GM23338 (cell line): Measurements from ENCODE around the gene PGPEP1. TPM values are rescaled to one million over a fixed set of nuclear protein-coding genes. Genes with fewer than 3 reads are reported as not detected.
"Not testable (repeated sequence)": the region's sequence is repeated elsewhere in the genome, so short reads cannot be mapped to it uniquely, and the experiment has no call there.

Experiments used
- ATAC-seq: fragments of 200-7000 bp; cut with Tn5 transposase; 3 replicates; pipeline ENCODE4 v1.9.1; 2020
- DNase-seq: peaks from one replicate; pipeline ENCODE4 v3.0.0-alpha.2; 2015; ENCODE audit warnings: low spot score
- H2AFZ ChIP-seq: fragments of 200-600 bp; sonication (generic); 2 replicates; pipeline ENCODE4 v1.8.0; 2016; ENCODE audit warnings: antibody characterized with exemption, mild to moderate bottlenecking, moderate library complexity
- H3F3A ChIP-seq: fragments of 200-600 bp; sonication (generic); replicated peaks from 2 replicates; pipeline ENCODE4 v1.8.0; 2017; ENCODE audit warnings: antibody characterized with exemption, mixed run types, low read depth
- H3K27ac ChIP-seq: fragments of 200-600 bp; sonication (generic); 2 replicates; pipeline ENCODE4 v1.6.1; 2016; ENCODE audit warnings: low read depth
- H3K27me3 ChIP-seq: fragments of 200-600 bp; sonication (generic); 2 replicates; pipeline ENCODE4 v1.8.0; 2016; ENCODE audit warnings: mild to moderate bottlenecking, mixed run types, moderate library complexity; ENCODE audit not compliant: insufficient read depth
- H3K36me3 ChIP-seq: fragments of 200-600 bp; sonication (generic); 2 replicates; pipeline ENCODE4 v1.8.0; 2016; ENCODE audit warnings: mild to moderate bottlenecking; ENCODE audit not compliant: insufficient read depth
- H3K4me1 ChIP-seq: fragments of 200-600 bp; sonication (generic); 2 replicates; pipeline ENCODE4 v1.8.0; 2016; ENCODE audit warnings: mild to moderate bottlenecking, moderate library complexity; ENCODE audit not compliant: insufficient read depth
- H3K4me2 ChIP-seq: fragments of 200-600 bp; sonication (generic); 2 replicates; pipeline ENCODE4 v1.7.1; 2017; ENCODE audit warnings: mixed run types
- H3K4me3 ChIP-seq: fragments of 200-600 bp; sonication (generic); 2 replicates; pipeline ENCODE4 v1.6.1; 2016; ENCODE audit warnings: mixed run types
- H3K79me2 ChIP-seq: fragments of 200-600 bp; sonication (generic); replicated peaks from 2 replicates; pipeline ENCODE4 v1.8.0; 2017; ENCODE audit warnings: mild to moderate bottlenecking; ENCODE audit not compliant: insufficient read depth
- H3K9me2 ChIP-seq: fragments of 200-600 bp; sonication (generic); 2 replicates; pipeline ENCODE4 v1.8.0; 2017; ENCODE audit not compliant: insufficient read depth
- H4K20me1 ChIP-seq: fragments of 200-600 bp; sonication (generic); replicated peaks from 2 replicates; pipeline ENCODE4 v1.8.0; 2017; ENCODE audit warnings: mild to moderate bottlenecking; ENCODE audit not compliant: insufficient read depth
- H3K27ac Mint-ChIP-seq: 2 replicates; pipeline ENCODE4 v1.8.0; 2020; ENCODE audit warnings: inconsistent platforms, mild to moderate bottlenecking, moderate library complexity, mixed read lengths
- H3K27me3 Mint-ChIP-seq: 3 replicates; pipeline ENCODE4 v1.8.0; 2022; ENCODE audit warnings: low read depth, mild to moderate bottlenecking, moderate library complexity, mixed read lengths, inconsistent platforms; ENCODE audit not compliant: insufficient read depth, poor library complexity
- H3K36me3 Mint-ChIP-seq: 3 replicates; pipeline ENCODE4 v1.8.0; 2021; ENCODE audit warnings: low read depth, mild to moderate bottlenecking, inconsistent platforms, moderate library complexity, mixed read lengths
- H3K4me1 Mint-ChIP-seq: 3 replicates; pipeline ENCODE4 v1.8.0; 2020; ENCODE audit warnings: mild to moderate bottlenecking, inconsistent platforms, mixed read lengths
- H3K4me3 Mint-ChIP-seq: 3 replicates; pipeline ENCODE4 v1.8.0; 2021; ENCODE audit warnings: moderate library complexity, mild to moderate bottlenecking, inconsistent platforms, mixed read lengths
- H3K9me3 Mint-ChIP-seq: 3 replicates; pipeline ENCODE4 v1.8.0; 2020; ENCODE audit warnings: moderate library complexity, mild to moderate bottlenecking, inconsistent platforms, mixed read lengths
- CREB1 ChIP-seq: fragments of 250-450 bp; sonication (Bioruptor Pico); IDR thresholded peaks from 2 replicates; pipeline ENCODE4 v1.5.0; 2020; ENCODE audit warnings: low read depth, mild to moderate bottlenecking, moderate library complexity
- CTCF ChIP-seq, 2 experiments: fragments of 200-600 bp in 1 of 2; sonication (generic) in 1 of 2; conservative IDR thresholded peaks; 2 replicates each; pipeline versions ENCODE4 v1.5.1 to v1.6.1; 2016 to 2017; ENCODE audit warnings: antibody characterized with exemption in 2 of 2, low read depth in 2 of 2, mild to moderate bottlenecking in 2 of 2, moderate library complexity in 1 of 2
- EZH2 ChIP-seq: fragments of 200-600 bp; sonication (generic); IDR thresholded peaks from one replicate; pipeline ENCODE4 v1.8.0; 2017; ENCODE audit warnings: antibody characterized with exemption, mild to moderate bottlenecking, low read depth; ENCODE audit not compliant: unreplicated experiment
- EZH2phosphoT487 ChIP-seq: fragments of 200-600 bp; sonication (generic); IDR thresholded peaks from one replicate; pipeline ENCODE4 v1.8.1; 2018; ENCODE audit warnings: antibody characterized with exemption; ENCODE audit not compliant: unreplicated experiment
- NANOG ChIP-seq: IDR thresholded peaks from 2 replicates; pipeline ENCODE4 v1.6.1; 2016; ENCODE audit warnings: antibody characterized with exemption, borderline replicate concordance
- POLR2AphosphoS5 ChIP-seq: IDR thresholded peaks from 2 replicates; pipeline ENCODE4 v1.6.1; 2016; ENCODE audit warnings: antibody characterized with exemption, low read depth
- STAT1 ChIP-seq: IDR thresholded peaks from one replicate; pipeline ENCODE4 v1.6.1; 2016; ENCODE audit warnings: antibody characterized with exemption; ENCODE audit not compliant: unreplicated experiment
- ZNF114 ChIP-seq: fragments of 250-450 bp; sonication (Bioruptor Pico); IDR thresholded peaks from 2 replicates; pipeline ENCODE4 v1.5.0; 2020; ENCODE audit warnings: mild to moderate bottlenecking, moderate library complexity
- polyA plus RNA-seq: library from polyadenylated mRNA; unstranded; fragments of >200 nt; fragmentation: Nextera tagmentation; extraction: Ambion mirVana; gene quantifications from 2 replicates; pipeline ENCODE4 v1.2.1, GENCODE V29; 2016
- total RNA-seq: library from RNA; depleted of rRNA; stranded (reverse); fragments of >200 nt; shearing (Covaris generic); gene quantifications from 2 replicates; pipeline ENCODE4 v1.2.3, GENCODE V29; 2014
- TF ChIP-seq, protein P1 (sequence below): IDR thresholded peaks from 2 replicates; pipeline ENCODE4 v1.6.1; 2016; ENCODE audit warnings: antibody characterized with exemption

Gene PGPEP1
- total and polyA plus RNA-seq, 2 experiments from 2014 or later, result 15.5 to 18.9 TPM

GRCh38 chr19:18348818-18349339, 8.5 kb downstream of the PGPEP1 start:
- not testable (repeated sequence) for H3K27me3 ChIP-seq, H3K27ac Mint-ChIP-seq, ATAC-seq, H3K4me3 ChIP-seq, H4K20me1 ChIP-seq, H3K36me3 ChIP-seq, H3K27ac ChIP-seq, H2AFZ ChIP-seq, H3K9me3 Mint-ChIP-seq, H3K4me2 ChIP-seq, H3K4me3 Mint-ChIP-seq, DNase-seq, H3K79me2 ChIP-seq, H3K9me2 ChIP-seq
- peaks cover 19% of the 10 kb centered on the region for H3K27me3 Mint-ChIP-seq
- H3K36me3 Mint-ChIP-seq, result peaks cover 46% of the 10 kb centered on the region
- peaks cover 14% of the 10 kb centered on the region; the same call in 1 of the 2 replicates for H3K4me1 ChIP-seq
- H3K4me1 Mint-ChIP-seq, result peaks cover 25% of the 10 kb centered on the region
- H3F3A ChIP-seq, result peaks cover 17% of the 10 kb centered on the region

DNA sequence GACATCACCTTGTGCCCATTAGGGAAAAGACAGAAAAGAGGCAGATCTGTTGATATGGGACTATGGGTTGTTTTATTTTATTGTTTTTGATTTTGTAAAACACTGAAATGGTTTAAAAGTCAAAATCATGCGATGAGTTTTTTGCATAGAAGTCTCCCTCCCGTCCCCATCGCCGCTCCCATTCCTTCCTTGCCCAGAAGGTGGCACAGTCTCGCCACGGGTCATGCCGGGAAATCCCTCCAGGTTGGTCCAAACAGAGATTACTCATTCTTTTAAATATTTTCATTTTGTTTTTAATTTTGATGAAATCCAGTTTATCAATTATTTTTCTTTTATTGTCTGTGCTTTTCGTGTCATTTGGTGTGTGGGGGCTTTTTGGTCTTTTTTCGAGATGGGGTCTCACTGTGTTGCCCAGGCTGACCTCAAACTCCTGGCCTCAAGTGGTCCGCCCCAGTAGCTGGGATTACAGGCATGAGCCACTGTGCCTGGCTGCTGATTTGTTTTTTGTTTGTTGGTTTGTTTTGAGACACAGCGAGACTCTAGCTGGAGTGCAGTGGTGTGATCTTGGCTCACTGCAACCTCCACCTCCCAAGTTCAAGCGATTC, 9.2 kb downstream of the PGPEP1 start:
- peaks cover 3% of the 10 kb centered on the region; the same call in 2 of the 3 replicates for H3K9me3 Mint-ChIP-seq
- no peaks in the 10 kb centered on the region for H3K27me3 ChIP-seq
- H3K4me3 Mint-ChIP-seq, result no peak overlapping the region
- H3K27ac ChIP-seq, result no peak overlapping the region
- H3K36me3 ChIP-seq, result 0 out of 2 replicates have a peak, but pooled peaks cover 3% of the 10 kb centered on the region
- peaks cover 17% of the 10 kb centered on the region for H3K4me1 Mint-ChIP-seq
- peaks cover 7% of the 10 kb centered on the region; the same call in 1 of the 2 replicates for H3K4me1 ChIP-seq
- peaks cover 17% of the 10 kb centered on the region for H3F3A ChIP-seq
- no peak overlapping the region for H3K27ac Mint-ChIP-seq
- H3K27me3 Mint-ChIP-seq, result peaks cover 19% of the 10 kb centered on the region
- ATAC-seq (peak; percentile 65), DNase-seq (peak; percentile 79)
- peaks cover 43% of the 10 kb centered on the region for H3K36me3 Mint-ChIP-seq
- no peaks in the 10 kb centered on the region for H4K20me1 ChIP-seq
- no peak overlapping the region for H3K4me2 ChIP-seq
- H3K79me2 ChIP-seq, result no peaks in the 10 kb centered on the region
- H2AFZ ChIP-seq, result no peak overlapping the region
- no peak overlapping the region for H3K4me3 ChIP-seq
- TF ChIP-seq ZNF114 (CRISPR knock-in tag) (no peak), CTCF (conservative IDR thresholded peaks at IDR 0.05; ENCODE audit: low read depth in 2 of 2) (peak; percentile 93 to 95)
- H3K9me2 ChIP-seq, result no peaks in the 10 kb centered on the region

- peaks cover 40% of the 10 kb centered on the region for H3K36me3 Mint-ChIP-seq
- Histone ChIP-seq H3K79me2 (no peaks in the 10 kb centered on the region), H3F3A (peaks cover 10% of the 10 kb centered on the region), H3K4me2 (no peak overlapping the region), H3K27ac (no peak overlapping the region), H3K27me3 (no peaks in the 10 kb centered on the region), H3K36me3 (0 out of 2 replicates have a peak, but pooled peaks cover 3% of the 10 kb centered on the region), H4K20me1 (no peaks in the 10 kb centered on the region), H3K4me1 (peaks cover 5% of the 10 kb centered on the region; the same call in 1 of the 2 replicates), H3K4me3 (no peak overlapping the region), H2AFZ (no peak overlapping the region), H3K9me2 (no peaks in the 10 kb centered on the region)
- H3K27me3 Mint-ChIP-seq, result peaks cover 16% of the 10 kb centered on the region
- no peak for DNase-seq
- H3K4me1 Mint-ChIP-seq, result peaks cover 10% of the 10 kb centered on the region
- TF ChIP-seq EZH2 (no peak), CTCF (conservative IDR thresholded peaks at IDR 0.05; ENCODE audit: low read depth in 2 of 2) (no peak), EZH2phosphoT487 (no peak), STAT1 (no peak), ZNF114 (CRISPR knock-in tag) (no peak), POLR2AphosphoS5 (no peak), NANOG (no peak), CREB1 (CRISPR knock-in tag) (no peak)
- TF ChIP-seq, protein P1, sequence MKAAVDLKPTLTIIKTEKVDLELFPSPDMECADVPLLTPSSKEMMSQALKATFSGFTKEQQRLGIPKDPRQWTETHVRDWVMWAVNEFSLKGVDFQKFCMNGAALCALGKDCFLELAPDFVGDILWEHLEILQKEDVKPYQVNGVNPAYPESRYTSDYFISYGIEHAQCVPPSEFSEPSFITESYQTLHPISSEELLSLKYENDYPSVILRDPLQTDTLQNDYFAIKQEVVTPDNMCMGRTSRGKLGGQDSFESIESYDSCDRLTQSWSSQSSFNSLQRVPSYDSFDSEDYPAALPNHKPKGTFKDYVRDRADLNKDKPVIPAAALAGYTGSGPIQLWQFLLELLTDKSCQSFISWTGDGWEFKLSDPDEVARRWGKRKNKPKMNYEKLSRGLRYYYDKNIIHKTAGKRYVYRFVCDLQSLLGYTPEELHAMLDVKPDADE, result no peak
- H3K9me3 Mint-ChIP-seq, result peaks cover 3% of the 10 kb centered on the region; the same call in 2 of the 3 replicates
- ATAC-seq, result no peak
- no peak overlapping the region for H3K27ac Mint-ChIP-seq
- no peak overlapping the region for H3K4me3 Mint-ChIP-seq
Observed at GRCh38 chr19:18350490-18350889, 10.1 kb downstream of the PGPEP1 start.
